ENCODE measurements around the gene TMEM51. TPM values are rescaled to one million over a fixed set of nuclear protein-coding genes. Genes with fewer than 3 reads are reported as not detected.

The TMEM51 gene
- polyA plus RNA-seq, 1 donor from 2014 or later: 1.7 TPM

GRCh38 chr1:15177710-15178166 is 24.2 kb downstream of the TMEM51 start:
- Histone ChIP-seq H3K4me3 (ENCODE audit: low read length) (no peak overlapping the region), H3K36me3 (ENCODE audit: insufficient read depth, low read length) (no peaks in the 10 kb centered on the region), H3F3A (ENCODE audit: insufficient read depth, low read length, poor library complexity, severe bottlenecking) (no peaks in the 10 kb centered on the region), H3K27me3 (ENCODE audit: insufficient read depth, low read depth, low read length) (no peaks in the 10 kb centered on the region), H3K9me3 (ENCODE audit: low read length) (no peaks in the 10 kb centered on the region), H3K27ac (ENCODE audit: low read length) (no peak overlapping the region), H2AFZ (ENCODE audit: low read depth, low read length) (no peak overlapping the region), H3K79me2 (replicated peaks; ENCODE audit: insufficient read depth, low read length) (no peaks in the 10 kb centered on the region), H4K20me1 (ENCODE audit: insufficient read depth) (no peaks in the 10 kb centered on the region), H3K9me2 (ENCODE audit: insufficient read depth, low read length) (no peaks in the 10 kb centered on the region), H3K4me2 (ENCODE audit: low read length) (no peak overlapping the region), H3K9ac (ENCODE audit: low read length) (no peak overlapping the region)
- no peak for TF ChIP-seq REST (IDR thresholded peaks at IDR 0.05; ENCODE audit: borderline replicate concordance)
- TF ChIP-seq POLR2AphosphoS5 (IDR thresholded peaks at IDR 0.05): no peak
- TF ChIP-seq EP300 (conservative IDR thresholded peaks at IDR 0.05; ENCODE audit: poor library complexity, severe bottlenecking): no peak
- TF ChIP-seq RAD21 (conservative IDR thresholded peaks at IDR 0.05): no peak
- TF ChIP-seq SMC3 (conservative IDR thresholded peaks at IDR 0.05; ENCODE audit: poor library complexity): no peak
- TF ChIP-seq TAF1 (IDR thresholded peaks at IDR 0.05; ENCODE audit: low read depth): no peak
- TF ChIP-seq MXI1 (conservative IDR thresholded peaks at IDR 0.05; ENCODE audit: poor library complexity, severe bottlenecking): no peak
- no peak for TF ChIP-seq EZH2 (IDR thresholded peaks at IDR 0.05; ENCODE audit: borderline replicate concordance, insufficient read depth, low read length, poor library complexity, severe bottlenecking)
- no peak for TF ChIP-seq CTCF (IDR thresholded peaks at IDR 0.05; ENCODE audit: poor library complexity, severe bottlenecking)

GRCh38 chr1:15178571-15179484 is 25.3 kb downstream of the TMEM51 start:
- no peaks in the 10 kb centered on the region for H3K9me2 ChIP-seq (ENCODE audit: insufficient read depth, low read length)
- H2AFZ ChIP-seq (ENCODE audit: low read depth, low read length): no peak overlapping the region
- H3K27ac ChIP-seq (ENCODE audit: low read length): no peak overlapping the region
- no peaks in the 10 kb centered on the region for H3K27me3 ChIP-seq (ENCODE audit: insufficient read depth, low read depth, low read length)
- H3K9ac ChIP-seq (ENCODE audit: low read length): no peak overlapping the region
- H3K4me3 ChIP-seq (ENCODE audit: low read length): no peak overlapping the region
- H3K9me3 ChIP-seq (ENCODE audit: low read length): no peaks in the 10 kb centered on the region
- TF ChIP-seq EP300 (conservative IDR thresholded peaks at IDR 0.05; ENCODE audit: poor library complexity, severe bottlenecking) (no peak), TAF1 (IDR thresholded peaks at IDR 0.05; ENCODE audit: low read depth) (no peak), SMC3 (conservative IDR thresholded peaks at IDR 0.05; ENCODE audit: poor library complexity) (no peak), EZH2 (IDR thresholded peaks at IDR 0.05; ENCODE audit: borderline replicate concordance, insufficient read depth, low read length, poor library complexity, severe bottlenecking) (no peak), RAD21 (conservative IDR thresholded peaks at IDR 0.05) (no peak), REST (IDR thresholded peaks at IDR 0.05; ENCODE audit: borderline replicate concordance) (no peak), CTCF (IDR thresholded peaks at IDR 0.05; ENCODE audit: poor library complexity, severe bottlenecking) (no peak), MXI1 (conservative IDR thresholded peaks at IDR 0.05; ENCODE audit: poor library complexity, severe bottlenecking) (no peak), POLR2AphosphoS5 (IDR thresholded peaks at IDR 0.05) (no peak)
- H3K36me3 ChIP-seq (ENCODE audit: insufficient read depth, low read length): no peaks in the 10 kb centered on the region
- no peaks in the 10 kb centered on the region for H3K79me2 ChIP-seq (replicated peaks; ENCODE audit: insufficient read depth, low read length)
- no peak overlapping the region for H3K4me2 ChIP-seq (ENCODE audit: low read length)
- no peaks in the 10 kb centered on the region for H3F3A ChIP-seq (ENCODE audit: insufficient read depth, low read length, poor library complexity, severe bottlenecking)
- H4K20me1 ChIP-seq (ENCODE audit: insufficient read depth): no peaks in the 10 kb centered on the region
